GM11168 (cell line): ENCODE results near the gene GTF2IRD1.
"Not testable (repeated sequence)": the region's sequence is repeated elsewhere in the genome, so short reads cannot be mapped to it uniquely, and the experiment has no call there.

Experiments
- in situ Hi-C: fragments of 300-500 bp; cut with MboI; formaldehyde crosslinking; loops from one replicate; pipeline ENCODE4 v1.12.0; 2022; ENCODE audit warnings: low sequenced_read_pairs; ENCODE audit not compliant: unreplicated experiment

Gene GTF2IRD1

DNA sequence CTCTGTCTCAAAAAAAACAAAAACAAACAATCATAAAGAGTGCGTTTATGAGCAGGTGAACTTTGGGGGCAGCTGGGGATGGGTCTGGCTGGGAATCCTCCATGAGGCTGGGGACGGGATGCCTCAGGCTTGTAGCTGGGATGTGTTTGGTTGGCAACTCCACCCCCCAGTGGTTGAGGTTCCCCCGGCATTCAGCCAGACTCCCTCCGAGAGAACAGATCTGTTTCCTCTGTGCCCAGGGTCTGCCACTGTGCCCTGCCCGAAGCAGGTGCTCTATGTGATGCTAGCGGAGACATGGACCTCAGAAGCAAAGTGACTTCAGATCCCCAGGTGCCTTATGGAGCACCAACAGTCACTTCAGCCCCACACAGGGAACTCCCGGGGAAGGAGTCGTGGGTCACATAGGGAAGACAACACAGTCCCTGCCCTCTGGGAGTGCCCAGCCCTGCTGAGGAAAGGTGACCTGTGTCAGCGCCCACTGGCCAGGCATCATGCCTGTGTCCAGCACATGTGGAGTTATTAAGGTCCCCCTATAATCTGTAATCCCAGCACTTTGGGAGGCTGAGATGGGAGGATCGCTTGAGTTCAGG is 29.3 kb upstream of the GTF2IRD1 start:
- in situ Hi-C loops, result loop anchor here (25.0 kb wide), 1 partner anchor 438 kb away; the partner anchor contains the start of gene GTF2IRD2

GRCh38 chr7:74428023-74428422 is 25.7 kb upstream of the GTF2IRD1 start:
- in situ Hi-C loops, result no loop called here

- in situ Hi-C loops, result no loop called here
Observed at GRCh38 chr7:74429153-74429747, 24.5 kb upstream of the GTF2IRD1 start.

DNA sequence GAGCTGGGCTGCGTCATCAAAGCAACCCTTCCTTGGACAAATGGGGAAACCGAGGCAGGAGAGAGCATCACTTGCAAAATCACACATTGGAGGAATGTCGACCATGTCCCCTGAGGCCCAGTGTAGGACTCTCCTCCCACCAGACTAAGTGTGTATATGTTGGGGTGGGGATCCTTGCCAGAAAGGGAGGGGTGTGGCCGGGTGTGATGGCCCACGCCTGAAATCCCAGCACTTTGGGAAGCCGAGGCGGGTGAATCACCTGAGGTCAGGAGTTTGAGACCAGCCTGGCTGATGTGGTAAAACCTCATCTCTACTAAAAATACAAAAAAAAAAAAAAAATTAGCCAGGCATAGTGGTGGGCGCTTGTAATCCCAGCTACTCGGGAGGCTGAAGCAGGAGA is 23.3 kb upstream of the GTF2IRD1 start:
- in situ Hi-C loops, result not testable (repeated sequence)

DNA sequence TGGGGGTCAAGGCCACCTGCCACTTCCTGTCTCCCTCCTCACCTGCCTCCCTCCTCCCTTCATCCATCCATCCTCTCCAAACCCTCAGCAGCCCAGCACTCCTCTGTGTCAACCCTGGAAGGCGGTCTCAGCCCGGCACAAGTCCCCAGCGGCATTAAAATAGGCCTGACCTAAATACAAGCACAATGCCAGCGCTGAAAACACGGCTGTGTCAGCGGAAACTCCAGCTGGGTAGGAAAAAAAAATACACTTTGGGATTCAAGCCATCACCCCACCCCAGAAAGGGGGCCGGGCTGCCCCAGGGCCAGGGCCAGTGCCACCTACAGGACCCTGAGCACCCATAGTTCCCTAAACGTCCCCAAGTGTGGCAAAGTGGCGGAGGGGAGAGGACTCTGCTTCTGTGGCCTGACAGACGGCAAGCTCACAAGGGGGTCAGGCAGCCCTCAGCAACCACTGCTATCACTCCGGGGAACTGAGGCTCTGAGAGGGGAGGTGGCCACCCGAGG is 22.7 kb upstream of the GTF2IRD1 start:
- in situ Hi-C loops, result no loop called here

GRCh38 chr7:74437291-74437571 is 16.5 kb upstream of the GTF2IRD1 start:
- in situ Hi-C loops, result not testable (repeated sequence)

GRCh38 chr7:74438327-74438726 is 15.4 kb upstream of the GTF2IRD1 start:
- in situ Hi-C loops, result no loop called here

- in situ Hi-C loops, result no loop called here
Observed at GRCh38 chr7:74439541-74439940, 14.2 kb upstream of the GTF2IRD1 start.

- in situ Hi-C loops, result loop anchor here (10.0 kb wide), 1 partner anchor 125 kb away; no protein-coding TSS in a partner anchor
Observed at GRCh38 chr7:74440143-74440542, 13.6 kb upstream of the GTF2IRD1 start.

DNA sequence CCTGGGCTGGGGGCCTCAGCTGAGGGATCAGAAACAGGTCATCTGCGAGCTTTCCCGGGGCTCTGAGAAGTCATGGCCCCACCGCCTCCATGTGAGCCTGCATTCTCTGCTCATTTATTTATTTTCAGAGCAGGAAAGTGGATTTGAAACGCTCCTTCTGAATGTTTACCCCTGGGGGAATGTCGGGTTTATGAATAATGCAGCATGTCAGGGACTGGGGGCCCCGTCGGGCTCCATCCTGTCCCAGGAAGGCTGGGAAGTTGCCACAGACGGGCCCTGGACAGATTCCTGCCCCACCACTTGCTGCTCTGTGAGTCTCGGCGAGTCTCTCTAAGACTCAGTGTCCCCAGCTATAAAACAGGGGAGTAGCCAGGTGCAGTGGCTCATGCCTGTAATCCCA is 11.9 kb upstream of the GTF2IRD1 start:
- in situ Hi-C loops, result loop anchor here (10.0 kb wide), 1 partner anchor 123 kb away; no protein-coding TSS in a partner anchor

DNA sequence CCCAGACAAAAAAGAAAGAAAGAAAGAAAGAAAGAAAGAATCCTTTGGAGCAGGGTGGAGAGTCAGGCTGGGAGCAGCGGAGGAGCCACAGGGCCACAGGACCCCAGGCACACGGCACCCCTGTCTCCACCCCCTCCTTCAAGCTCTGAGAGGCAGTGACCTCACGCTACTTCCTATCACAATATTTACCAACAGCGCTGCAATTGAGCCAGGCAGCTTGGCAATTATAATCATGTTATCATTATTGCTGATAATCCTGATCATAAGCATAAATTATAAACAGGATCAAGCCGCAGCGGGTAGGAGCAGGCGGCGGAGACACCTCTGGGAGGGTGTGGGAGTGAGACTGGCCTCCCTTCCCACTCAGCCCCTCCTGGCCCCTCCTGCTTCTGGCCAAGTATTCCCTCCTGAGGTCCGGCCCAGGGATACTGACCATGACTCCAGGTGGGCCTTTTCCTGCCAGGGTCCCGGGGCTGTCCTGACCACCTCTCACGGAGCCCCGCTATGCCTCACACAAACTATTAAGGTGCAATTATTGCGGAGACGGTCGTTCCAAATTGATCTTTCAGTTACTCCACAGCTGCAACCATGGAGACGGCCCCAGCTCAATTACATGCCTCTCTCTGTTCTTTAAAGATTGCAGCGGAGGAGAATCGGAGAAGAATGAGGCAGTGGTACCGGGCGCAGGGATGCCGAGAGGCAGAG is 10.0 kb upstream of the GTF2IRD1 start:
- in situ Hi-C loops, result loop anchor here (10.0 kb wide), 1 partner anchor 121 kb away; no protein-coding TSS in a partner anchor

GRCh38 chr7:74449144-74449543 is 4.6 kb upstream of the GTF2IRD1 start:
- in situ Hi-C loops, result loop anchor here (10.0 kb wide), 1 partner anchor 116 kb away; no protein-coding TSS in a partner anchor

DNA sequence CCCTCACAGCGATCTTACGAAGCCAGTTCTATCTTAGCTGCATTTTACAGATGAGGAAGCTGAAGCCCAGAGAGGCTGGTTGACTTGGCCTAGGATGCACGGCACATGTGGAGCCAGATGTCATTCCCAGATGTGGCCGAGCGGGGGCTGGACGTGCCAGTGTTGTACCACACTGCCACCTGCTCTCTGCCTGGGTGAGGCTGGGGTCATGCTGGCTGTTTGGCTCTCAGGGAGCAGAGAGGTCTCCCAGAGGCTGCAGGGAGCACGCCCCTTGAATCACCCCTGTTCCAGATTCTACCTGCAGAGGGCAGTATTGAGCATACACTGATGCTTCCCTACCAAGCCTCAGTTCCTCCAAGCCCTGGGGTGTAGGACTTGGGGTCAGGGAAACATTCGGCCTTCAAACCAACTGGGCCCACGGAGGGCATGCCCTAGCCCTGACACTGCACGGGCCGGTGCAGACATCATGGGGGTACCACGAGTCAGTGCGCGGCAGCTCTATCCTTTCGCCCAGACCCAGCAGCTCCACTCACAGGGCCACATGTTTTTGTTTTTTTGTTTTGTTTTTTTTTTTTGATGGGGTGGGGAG is 3.8 kb upstream of the GTF2IRD1 start:
- in situ Hi-C loops, result loop anchor here (10.0 kb wide), 1 partner anchor 115 kb away; no protein-coding TSS in a partner anchor

DNA sequence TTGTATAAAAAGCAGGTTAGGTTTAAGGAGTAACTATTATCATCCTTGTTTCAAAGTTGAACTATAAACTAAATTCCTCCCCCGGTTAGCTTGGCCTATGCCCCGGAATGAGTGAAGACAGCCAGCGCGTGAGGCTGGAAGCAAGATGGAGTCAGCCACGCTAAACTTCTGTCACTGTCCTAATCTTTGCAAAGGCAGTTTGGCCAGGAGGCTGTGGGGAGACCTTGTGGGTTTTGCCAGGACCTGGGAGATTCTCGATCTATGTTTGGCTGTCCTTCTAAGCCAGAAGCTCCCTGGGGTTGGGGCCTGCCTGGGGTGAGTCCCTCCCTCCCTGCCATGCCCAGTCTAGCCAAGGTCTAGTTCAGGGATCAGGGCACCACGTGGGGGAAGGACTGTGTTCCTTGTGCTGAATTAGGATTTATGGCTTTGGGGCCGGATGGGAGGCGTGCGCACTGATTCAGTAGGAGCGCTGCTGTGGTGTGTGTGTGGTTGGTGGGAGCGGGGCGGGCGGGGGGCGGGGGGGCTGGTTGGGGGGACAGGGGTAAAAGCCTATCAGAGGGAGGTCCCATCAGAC is 871 bp upstream of the GTF2IRD1 start:
- in situ Hi-C loops, result no loop called here

DNA sequence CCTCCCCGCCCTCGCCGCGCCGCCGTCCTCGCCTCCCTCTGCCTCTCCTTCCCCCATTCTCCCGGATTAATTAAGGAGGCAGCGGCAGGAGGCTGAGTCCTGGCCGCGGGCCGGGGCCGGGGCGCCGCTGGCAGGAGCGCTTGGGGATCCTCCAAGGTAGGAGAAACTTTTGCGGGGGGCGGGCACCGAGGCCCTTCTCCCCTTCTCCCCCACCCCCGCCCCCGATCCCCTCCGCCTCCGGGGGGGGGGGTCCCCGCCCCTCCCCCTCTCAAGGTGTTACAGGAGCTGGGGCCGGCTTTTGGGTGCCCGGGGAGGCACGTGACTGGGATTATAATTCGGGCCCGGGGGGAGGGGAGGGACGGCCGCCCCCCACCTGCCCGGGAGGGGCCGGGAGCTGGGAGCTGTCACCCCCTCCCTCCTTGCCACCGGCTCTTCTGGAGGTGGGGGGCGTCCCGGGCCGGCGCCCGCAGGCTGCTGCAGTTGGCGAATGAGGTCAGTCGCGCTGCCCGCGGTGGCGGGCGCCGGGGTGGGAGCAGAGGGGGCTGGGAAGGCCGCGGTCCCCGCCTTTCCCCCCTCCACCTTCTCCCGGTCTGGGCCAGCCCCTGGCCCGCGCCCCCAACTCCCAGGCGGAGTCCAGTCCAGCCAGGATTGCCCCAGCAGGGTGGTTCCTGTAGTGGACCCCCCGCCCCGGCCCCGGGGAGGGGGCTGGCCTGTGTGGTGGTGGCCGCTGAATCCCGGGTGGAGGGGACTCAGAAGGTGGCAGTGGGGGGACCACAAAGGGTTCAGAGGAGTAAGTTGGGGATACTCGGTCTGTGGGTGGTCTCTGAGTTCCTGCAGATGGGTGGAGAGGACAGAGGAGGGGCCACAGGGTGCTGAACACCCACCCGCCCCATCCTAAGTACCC is 567 bp downstream of the GTF2IRD1 start:
- in situ Hi-C loops, result no loop called here

- in situ Hi-C loops, result no loop called here
Observed at GRCh38 chr7:74454925-74455288, 1.2 kb downstream of the GTF2IRD1 start.

DNA sequence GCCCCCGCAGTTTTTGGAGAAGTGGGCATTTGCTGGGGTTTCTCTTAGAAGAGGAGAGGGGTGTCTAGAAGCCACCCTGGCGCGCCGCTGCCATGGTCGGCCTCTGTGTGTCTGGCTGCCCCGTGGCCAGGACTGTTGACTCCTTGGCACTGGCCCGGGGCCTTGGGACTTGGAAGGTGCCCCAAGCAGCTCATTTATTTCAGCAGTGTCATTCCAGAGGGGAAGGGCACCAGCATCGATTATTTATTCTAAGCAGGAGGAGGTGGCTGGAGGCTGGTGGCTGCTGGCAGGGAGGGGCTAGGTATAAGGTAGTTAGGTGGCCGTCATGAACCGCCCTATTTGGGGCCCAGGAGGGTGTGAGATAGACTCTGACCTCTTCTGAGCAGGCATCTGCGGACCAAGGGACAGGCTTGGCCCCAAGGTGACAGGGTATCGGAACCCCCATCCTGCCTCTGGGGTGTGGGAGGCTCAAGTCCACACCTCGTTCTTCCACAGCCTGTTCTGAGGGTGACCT is 1.6 kb downstream of the GTF2IRD1 start:
- in situ Hi-C loops, result no loop called here

DNA sequence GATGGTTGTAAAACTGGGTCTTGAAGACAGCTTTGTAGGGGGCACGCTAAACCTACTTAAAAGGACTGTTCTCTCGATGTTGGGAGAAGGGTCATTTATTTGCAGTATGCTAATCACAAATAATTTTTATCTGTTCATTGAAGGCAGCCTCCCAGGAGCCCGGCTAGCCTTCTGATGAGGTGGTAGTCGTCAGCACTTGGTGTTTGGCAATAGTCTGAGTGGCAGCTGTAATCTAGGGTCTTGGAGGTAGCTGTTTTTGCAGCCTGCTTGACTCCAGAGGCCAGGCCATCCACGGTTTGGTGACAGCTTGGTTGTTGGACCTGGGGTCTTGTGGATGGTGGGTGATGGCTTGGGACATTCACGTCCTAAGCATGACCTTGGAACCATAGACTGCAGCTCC is 2.2 kb downstream of the GTF2IRD1 start:
- in situ Hi-C loops, result no loop called here

DNA sequence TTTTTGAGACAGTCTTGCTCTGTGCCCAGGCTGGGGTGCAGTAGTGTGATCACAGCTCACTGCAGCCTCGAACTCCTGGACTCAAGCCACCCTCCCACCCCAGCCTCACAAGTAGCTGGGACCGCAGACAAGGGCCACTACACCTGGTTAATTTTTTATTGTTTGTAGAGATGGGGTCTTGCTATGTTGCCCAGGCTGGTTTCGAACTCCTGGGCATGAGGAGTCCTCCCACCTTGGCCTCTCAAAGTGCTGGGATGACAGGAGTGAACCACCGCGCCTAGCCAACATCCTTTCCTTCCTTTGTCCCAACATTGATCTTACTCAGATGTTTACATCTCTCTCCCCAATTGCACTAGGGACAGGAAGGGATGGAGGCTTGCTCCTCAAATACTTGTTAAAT is 3.3 kb downstream of the GTF2IRD1 start:
- in situ Hi-C loops, result no loop called here
